HG03571 (cell line): Measurements from ENCODE around the gene PRKCH.

ENCODE experiments used
- ATAC-seq: cut with Tn5 transposase; IDR thresholded peaks from one replicate; pipeline ENCODE4 v1.9.1; 2021; ENCODE audit not compliant: unreplicated experiment

Gene PRKCH

GRCh38 chr14:61418746-61419145 is 97.4 kb downstream of the PRKCH start:
- ATAC-seq = no peak

GRCh38 chr14:61419201-61419600 is 97.8 kb downstream of the PRKCH start:
- ATAC-seq = no peak

- ATAC-seq = no peak
These were observed 98.9 kb downstream of the PRKCH start for GRCh38 chr14:61420326-61420725.

- no peak for ATAC-seq
These were observed 100.0 kb downstream of the PRKCH start for GRCh38 chr14:61421212-61421923.

GRCh38 chr14:61426048-61426447 is 104.7 kb downstream of the PRKCH start:
- ATAC-seq = no peak

- no peak for ATAC-seq
These were observed 106.9 kb downstream of the PRKCH start for GRCh38 chr14:61428261-61428660.

- no peak for ATAC-seq
These were observed 107.9 kb downstream of the PRKCH start for GRCh38 chr14:61429316-61429715.

GRCh38 chr14:61430066-61430757 is 108.8 kb downstream of the PRKCH start:
- no peak for ATAC-seq

- ATAC-seq = no peak
These were observed 111.8 kb downstream of the PRKCH start for GRCh38 chr14:61433169-61433568.

- no peak for ATAC-seq
These were observed 112.4 kb downstream of the PRKCH start for GRCh38 chr14:61433828-61434227.

- no peak for ATAC-seq
These were observed 112.9 kb downstream of the PRKCH start for GRCh38 chr14:61434311-61434710.

GRCh38 chr14:61435563-61436337 is 114.4 kb downstream of the PRKCH start:
- no peak for ATAC-seq

- no peak for ATAC-seq
These were observed 116.0 kb downstream of the PRKCH start for GRCh38 chr14:61437381-61437780.

- ATAC-seq = no peak
These were observed 116.7 kb downstream of the PRKCH start for GRCh38 chr14:61438036-61438435.

GRCh38 chr14:61438497-61438859 is 117.1 kb downstream of the PRKCH start:
- ATAC-seq = no peak

GRCh38 chr14:61438860-61439765 is 117.7 kb downstream of the PRKCH start:
- no peak for ATAC-seq

- no peak for ATAC-seq
These were observed 118.5 kb downstream of the PRKCH start for GRCh38 chr14:61439779-61440418.

GRCh38 chr14:61443481-61443880 is 122.1 kb downstream of the PRKCH start:
- ATAC-seq = no peak

- no peak for ATAC-seq
These were observed 122.9 kb downstream of the PRKCH start for GRCh38 chr14:61444215-61444768.

- ATAC-seq = no peak
These were observed 130.1 kb downstream of the PRKCH start for GRCh38 chr14:61451491-61451890.
